Stomach (tissue), 9 donors: ENCODE measurements around the gene ASL. TPM values are rescaled to one million over a fixed set of nuclear protein-coding genes. Genes with fewer than 3 reads are reported as not detected.
"Not testable (repeated sequence)": the region's sequence is repeated elsewhere in the genome, so short reads cannot be mapped to it uniquely, and the experiment has no call there.

Source experiments
- DNase-seq, 2 donors: peaks; one replicate each; pipeline versions ENCODE4 v3.0.0 to v3.0.0-alpha.2; 2013 to 2019
- H3K27ac ChIP-seq, 5 donors: fragments of 200-600 bp in 4 of 5; sonication (generic) in 4 of 5; one replicate each; pipeline ENCODE4 v1.5.1; 2013 to 2019; ENCODE audit warnings: mild to moderate bottlenecking in 1 of 5, moderate library complexity in 1 of 5
- H3K27me3 ChIP-seq, 3 donors: fragments of 200-600 bp; sonication (generic); one replicate each; pipeline ENCODE4 v1.5.1; 2017 to 2019; ENCODE audit warnings: mixed run types in 1 of 3
- H3K36me3 ChIP-seq, 4 donors: fragments of 200-600 bp; sonication (generic); 1 replicate in 3 of 4; 2 replicates in 1 of 4; pipeline ENCODE4 v1.5.1; 2016 to 2019
- H3K4me1 ChIP-seq, 4 donors: fragments of 200-600 bp; sonication (generic); one replicate each; pipeline ENCODE4 v1.5.1; 2016 to 2019
- H3K4me3 ChIP-seq, 4 donors: fragments of 200-600 bp; sonication (generic) in 3 of 4; one replicate each; pipeline ENCODE4 v1.5.1; 2016 to 2019; ENCODE audit warnings: mild to moderate bottlenecking in 1 of 4
- H3K9me3 ChIP-seq, 4 donors: fragments of 200-600 bp; sonication (generic); one replicate each; pipeline ENCODE4 v1.5.1; 2016 to 2019
- CTCF ChIP-seq, 7 experiments: fragments of 450-650 bp in 4 of 7; fragments of 200-600 bp in 3 of 7; sonication (generic) in 3 of 7; IDR thresholded peaks; one replicate each; pipeline ENCODE4 v1.5.1; 2016 to 2019; ENCODE audit warnings: antibody characterized with exemption in 7 of 7, control low read depth in 2 of 7, mild to moderate bottlenecking in 1 of 7
- EP300 ChIP-seq: sonication (generic); formaldehyde crosslinking; IDR thresholded peaks from one replicate; pipeline ENCODE4 v1.6.1; 2017; ENCODE audit warnings: antibody characterized with exemption
- POLR2A ChIP-seq, 4 donors: fragments of 450-650 bp; IDR thresholded peaks; one replicate each; pipeline ENCODE4 v1.6.1; 2016; ENCODE audit warnings: antibody characterized with exemption in 4 of 4, control low read depth in 2 of 4, mild to moderate bottlenecking in 1 of 4, moderate library complexity in 1 of 4
- POLR2AphosphoS5 ChIP-seq, 3 donors: sonication (generic); formaldehyde crosslinking; IDR thresholded peaks; one replicate each; pipeline ENCODE4 v1.6.1; 2016; ENCODE audit warnings: antibody characterized with exemption in 3 of 3
- WGBS, 5 donors: extraction: QIAGEN DNeasy Blood & Tissue Kit in 3 of 5; methylation state at CpG; one replicate each; pipeline versions ENCODE4 v1.1.5 to v1.1.7; 2013 to 2018; 5-methylcytosine and 5-hydroxymethylcytosine counted together
- intact Hi-C: fragments of 100-400 bp; cut with DNase I; formaldehyde crosslinking; loops from one replicate; pipeline ENCODE4 v1.15.1; 2023; ENCODE audit warnings: low total_unique reads
- polyA plus RNA-seq, 3 donors: library from polyadenylated mRNA; stranded (reverse); fragments of 200-250 nt; gene quantifications; one replicate each; pipeline ENCODE4 v1.2.3, GENCODE V29; 2013
- total RNA-seq, 5 donors: library from RNA; depleted of rRNA; stranded (reverse); fragments of >200 nt; gene quantifications; one replicate each; pipeline versions ENCODE4 v1.1.0 to v1.2.3, GENCODE V29; 2014 to 2016
- donor health status: healthy with polysubstance abuse.
- donor health status: Bipolar disorder and iron deficiency.
- donor health status: healthy.

ASL gene
- total and polyA plus RNA-seq, 8 donors = 42.8 to 369 (median 75.7) TPM

DNA sequence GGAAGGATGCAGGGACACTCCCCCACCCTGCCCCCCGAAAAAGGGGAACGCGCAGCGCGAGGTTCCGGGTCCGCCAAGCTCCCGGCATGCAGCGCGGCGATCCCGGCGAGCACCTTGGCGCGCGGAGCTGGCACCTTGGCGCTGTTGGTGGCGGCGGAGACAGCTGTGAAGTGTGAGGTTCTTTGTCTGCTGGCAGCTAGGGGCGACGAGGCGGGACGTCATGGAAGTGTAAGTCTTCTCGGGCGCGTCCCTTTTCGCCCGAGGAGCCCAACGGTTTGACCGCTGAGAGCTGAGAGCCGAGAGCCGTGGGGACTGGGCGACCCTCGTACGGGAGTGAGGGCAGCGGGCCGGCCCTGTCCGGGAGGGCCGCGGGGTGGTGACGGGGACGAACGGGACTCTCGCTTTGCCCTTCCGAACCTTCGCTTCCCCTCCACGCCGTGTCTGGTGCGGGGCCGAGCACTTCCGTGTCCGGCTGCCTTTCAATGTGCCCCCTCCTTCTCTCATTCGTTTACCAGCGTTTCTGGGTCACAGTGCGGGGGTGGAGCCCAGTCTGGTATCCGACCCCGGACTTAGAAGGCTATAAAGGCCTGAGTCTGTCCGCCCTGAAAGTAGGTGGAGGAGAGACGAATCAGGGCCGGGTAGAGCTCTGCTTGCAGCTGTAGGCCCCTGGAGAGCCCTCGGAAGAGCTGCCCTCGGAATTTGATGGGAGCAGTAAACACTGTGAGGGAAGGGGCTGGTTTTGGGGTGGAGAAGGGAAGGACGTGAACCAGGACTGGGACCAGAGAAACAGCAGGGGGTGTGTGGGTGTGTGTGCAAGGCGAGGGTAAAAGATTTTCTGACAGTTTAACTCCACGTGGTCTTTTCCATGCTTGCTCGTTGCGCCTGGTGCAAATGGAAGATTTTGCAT, 39.4 kb downstream of the ASL start, which contains the start of gene CRCP:
TSS of gene CRCP (plus strand) at position 105 of the 907 bp plus-strand sequence. CDS start at position 221, 116 bp downstream.
- DNase-seq = peak; percentile 84 to 95
- no peak for TF ChIP-seq POLR2A (IDR thresholded peaks at IDR 0.05)
- TF ChIP-seq POLR2AphosphoS5 (IDR thresholded peaks at IDR 0.05) = peak; percentile 66 to 91 (median 80)
- no peak for TF ChIP-seq EP300
- peak in 1 of 7 experiments; percentile 8 for TF ChIP-seq CTCF (IDR thresholded peaks at IDR 0.05)
- peak within 1 kb of the TSS; percentile 69 to 91 (median 83) for H3K4me3 ChIP-seq
- peaks cover 0 to 6% (median 5%) of the 10 kb centered on the region in 4 donors for H3K36me3 ChIP-seq
- intact Hi-C loops = no loop called here
- H3K27me3 ChIP-seq = no peaks in the 10 kb centered on the region
- H3K9me3 ChIP-seq = no peaks in the 10 kb centered on the region
- peaks cover 37 to 54% (median 53%) of the 10 kb centered on the region in 4 donors for H3K4me1 ChIP-seq
- 0 to 1% (median 0%) methylated on average over 38 to 67 of the region's 67 CpGs for WGBS, 5 donors
- peak within 1 kb of the TSS; percentile 96 to 99 (median 97) for H3K27ac ChIP-seq

DNA sequence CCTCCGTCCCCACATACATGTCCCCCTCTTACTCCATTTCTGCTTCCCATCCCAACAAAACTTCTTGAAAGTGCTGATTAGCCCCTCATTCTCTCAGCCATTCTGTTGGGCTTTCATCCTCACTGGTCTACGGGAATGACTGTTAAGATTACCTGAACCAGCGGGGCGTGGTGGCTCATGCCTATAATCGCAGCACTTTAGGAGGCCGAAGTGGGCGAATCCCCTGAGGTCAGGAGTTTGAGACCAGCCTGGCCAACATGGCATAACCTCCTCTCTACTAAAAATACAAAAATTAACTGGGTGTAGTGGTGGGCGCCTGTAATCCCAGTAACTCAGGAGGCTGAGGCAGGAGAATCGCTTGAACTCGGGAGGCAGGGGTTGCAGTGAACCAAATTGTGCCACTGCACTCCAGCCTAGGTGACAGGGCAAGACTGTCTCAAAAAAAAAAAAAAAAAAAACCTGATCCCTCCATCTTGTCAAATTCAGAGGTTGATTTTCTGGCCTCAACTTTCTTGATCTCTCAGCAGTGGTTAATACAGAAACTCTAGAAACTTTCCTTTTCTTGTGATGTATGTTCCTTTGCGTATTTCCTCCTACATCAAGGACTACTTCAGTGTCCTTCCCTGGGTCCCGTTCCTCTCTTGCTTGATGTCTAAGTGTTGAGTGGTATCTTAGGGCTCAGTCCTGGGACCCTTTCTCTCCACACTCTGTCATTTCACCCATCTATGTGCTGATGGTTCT, 41.2 kb downstream of the ASL start:
- intact Hi-C loops, H3K9me3 ChIP-seq, H3K27ac ChIP-seq, H3K36me3 ChIP-seq, DNase-seq, H3K27me3 ChIP-seq: not testable (repeated sequence)
- peaks cover 37 to 69% (median 61%) of the 10 kb centered on the region in 4 donors for H3K4me1 ChIP-seq
- 86 to 93% (median 92%) methylated on average over 12 of the region's 12 CpGs for WGBS, 5 donors
- H3K4me3 ChIP-seq = peak overlapping the region in 1 of 4 donors; percentile 25

DNA sequence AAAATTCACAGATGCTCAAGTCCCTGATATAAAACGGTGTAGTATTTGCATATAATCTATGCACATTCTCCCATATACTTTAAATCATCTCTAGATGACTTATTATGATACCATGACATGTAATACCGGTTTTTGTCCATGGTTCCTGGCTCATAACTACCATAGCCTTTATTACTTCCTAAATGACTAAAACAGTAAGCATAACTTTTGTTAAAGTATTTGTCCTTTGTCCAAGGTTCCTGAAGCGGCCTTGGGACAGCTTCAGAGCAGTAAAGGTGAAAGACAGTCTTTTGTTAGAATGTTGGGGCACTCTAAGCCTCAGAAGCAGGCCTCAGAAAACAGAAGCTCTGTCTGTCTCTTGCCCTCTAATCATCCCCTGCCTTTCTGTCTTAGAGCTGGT, 43.0 kb downstream of the ASL start:
- Histone ChIP-seq H3K4me3 (no peak overlapping the region), H3K9me3 (no peaks in the 10 kb centered on the region), H3K4me1 (peaks cover 45 to 86% (median 72%) of the 10 kb centered on the region in 4 donors), H3K27me3 (no peaks in the 10 kb centered on the region), H3K36me3 (peaks cover 0 to 9% (median 5%) of the 10 kb centered on the region in 4 donors), H3K27ac (peak overlapping the region in 2 of 5 donors; percentile 1 to 32)
- TF ChIP-seq POLR2AphosphoS5 (IDR thresholded peaks at IDR 0.05) = no peak
- no peak for TF ChIP-seq POLR2A (IDR thresholded peaks at IDR 0.05)
- TF ChIP-seq CTCF (IDR thresholded peaks at IDR 0.05) = no peak
- TF ChIP-seq EP300 = no peak
- intact Hi-C loops = no loop called here
- DNase-seq = no peak
- 41 to 54% (median 49%) methylated on average over 3 of the region's 3 CpGs for WGBS, 5 donors

DNA sequence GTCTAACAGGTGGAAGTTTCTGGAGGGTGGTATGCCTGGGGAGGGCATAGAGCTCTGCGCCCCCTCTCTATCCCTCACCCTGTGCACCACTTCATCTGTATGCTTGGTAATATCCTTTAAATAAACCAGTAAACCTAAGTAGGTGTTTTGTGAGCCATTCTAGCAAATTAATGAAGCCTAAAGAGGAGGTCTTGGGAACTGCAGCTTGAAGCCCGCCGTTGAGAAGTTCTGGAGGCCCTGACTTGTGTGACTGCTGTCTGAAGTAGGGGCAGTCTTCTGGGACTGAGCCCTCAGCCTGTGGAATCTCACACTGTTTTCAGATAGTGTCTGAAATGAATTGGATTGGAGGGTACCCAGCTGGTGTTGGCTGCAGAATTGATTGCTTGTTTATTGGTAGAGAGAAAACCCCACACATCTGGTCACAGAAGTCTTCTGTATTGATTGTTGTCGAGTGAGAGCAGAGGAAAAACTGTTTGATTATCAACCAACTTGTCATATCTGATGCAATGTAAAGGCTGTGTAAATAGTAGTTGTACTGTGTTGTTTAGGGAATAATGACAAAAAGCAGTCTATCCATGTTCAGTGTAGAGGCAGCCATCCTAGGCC, 43.7 kb downstream of the ASL start:
- intact Hi-C loops = no loop called here
- Histone ChIP-seq H3K27ac (peak overlapping the region in 2 of 5 donors; percentile 1 to 32), H3K4me1 (peaks cover 48 to 84% (median 70%) of the 10 kb centered on the region in 4 donors), H3K27me3 (no peaks in the 10 kb centered on the region), H3K9me3 (no peaks in the 10 kb centered on the region), H3K4me3 (no peak overlapping the region), H3K36me3 (peaks cover 0 to 9% (median 5%) of the 10 kb centered on the region in 4 donors)
- WGBS, 5 donors = 70 to 77% (median 73%) methylated on average over 4 of the region's 4 CpGs
- DNase-seq = no peak
- TF ChIP-seq CTCF (IDR thresholded peaks at IDR 0.05) (no peak), POLR2AphosphoS5 (IDR thresholded peaks at IDR 0.05) (no peak), POLR2A (IDR thresholded peaks at IDR 0.05) (no peak), EP300 (no peak)
